ENCODE measurements around the gene SLC66A2.

The SLC66A2 gene

DNA sequence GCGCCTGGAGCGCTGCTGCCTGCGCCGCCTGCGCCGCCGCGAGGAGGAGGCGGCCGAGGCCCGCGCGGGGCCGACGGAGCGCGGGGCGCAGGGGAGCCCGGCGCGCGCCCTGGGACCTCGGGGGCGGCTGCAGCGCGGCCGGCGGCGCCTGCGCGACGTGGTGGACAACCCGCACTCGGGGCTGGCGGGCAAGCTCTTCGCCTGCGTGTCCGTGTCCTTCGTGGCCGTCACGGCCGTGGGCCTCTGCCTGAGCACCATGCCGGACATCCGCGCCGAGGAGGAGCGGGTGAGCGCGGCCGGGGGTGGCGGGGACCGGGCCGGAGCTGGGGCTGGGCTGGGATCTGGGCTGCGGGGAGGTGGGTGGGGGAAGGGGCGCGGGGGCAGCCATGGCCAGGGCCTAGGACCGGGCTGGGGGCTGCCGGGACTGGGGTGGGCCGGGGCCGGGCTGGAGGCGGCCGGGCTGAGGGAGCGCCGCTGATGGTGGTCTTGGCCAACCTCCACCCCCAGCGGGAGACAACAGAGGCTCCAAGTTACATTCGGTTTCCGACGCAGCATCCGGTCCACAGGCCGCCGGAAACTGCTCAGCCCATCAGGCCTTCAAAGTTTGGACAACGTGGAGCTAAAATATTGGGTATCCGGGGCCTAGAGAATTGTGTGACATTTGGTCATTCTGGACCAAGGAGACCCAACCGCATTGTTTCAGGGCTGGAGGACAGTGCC is 87.3 kb downstream of the SLC66A2 start:
- DNase-seq = no peak

DNA sequence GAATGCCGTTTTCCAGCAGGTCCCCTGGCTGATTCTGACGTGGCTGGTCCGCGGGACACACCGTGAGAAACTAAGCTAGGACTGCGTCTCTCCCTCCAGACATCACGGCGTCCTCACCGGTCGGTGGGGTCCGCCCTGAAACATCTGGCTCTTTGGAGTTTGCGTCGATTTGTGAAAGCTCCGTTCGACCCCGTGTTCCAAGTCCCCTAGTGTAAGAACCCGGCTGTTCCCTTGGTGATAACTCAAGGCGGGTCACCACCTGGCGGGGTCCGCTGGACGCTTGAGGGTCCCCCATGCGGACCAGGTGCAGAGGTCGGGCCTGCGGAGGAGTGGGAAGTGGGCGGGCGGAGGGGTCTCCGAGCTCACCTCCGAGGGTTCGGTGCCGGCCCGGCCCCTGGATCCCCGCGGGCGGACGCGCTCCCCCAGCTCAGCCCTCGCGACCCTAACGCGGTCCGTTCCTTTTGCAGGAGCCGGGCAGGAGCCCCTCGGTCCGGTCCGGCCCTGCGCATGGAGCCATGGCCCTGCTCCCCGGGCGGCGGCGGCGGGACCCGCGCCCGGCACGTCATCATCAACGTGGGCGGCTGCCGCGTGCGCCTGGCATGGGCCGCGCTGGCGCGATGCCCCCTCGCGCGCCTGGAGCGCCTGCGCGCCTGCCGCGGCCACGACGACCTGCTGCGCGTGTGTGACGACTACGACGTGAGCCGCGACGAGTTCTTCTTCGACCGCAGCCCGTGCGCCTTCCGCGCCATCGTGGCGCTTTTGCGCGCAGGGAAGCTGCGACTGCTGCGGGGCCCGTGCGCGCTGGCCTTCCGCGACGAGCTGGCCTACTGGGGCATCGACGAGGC is 88.1 kb downstream of the SLC66A2 start:
- DNase-seq = no peak

DNA sequence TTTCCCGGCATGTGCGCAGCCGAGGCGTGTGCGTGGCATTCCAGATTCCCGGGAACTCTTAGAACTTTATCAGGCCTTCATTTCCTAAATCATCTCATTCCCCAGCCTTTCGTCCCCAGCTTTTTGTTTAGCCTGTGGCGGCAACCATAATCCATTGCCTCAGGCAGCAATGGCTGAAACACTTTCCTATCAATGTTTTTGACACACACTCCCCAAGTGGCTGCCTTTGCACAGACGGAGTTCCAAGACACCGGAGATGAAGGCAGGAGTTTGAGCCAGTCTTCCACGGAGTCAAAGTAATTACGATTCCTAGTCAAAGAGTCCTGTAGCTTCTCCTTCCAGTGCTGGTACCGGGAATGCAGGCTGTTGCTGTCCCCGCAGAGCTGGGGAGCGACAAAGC is 88.9 kb downstream of the SLC66A2 start:
- DNase-seq = no peak

DNA sequence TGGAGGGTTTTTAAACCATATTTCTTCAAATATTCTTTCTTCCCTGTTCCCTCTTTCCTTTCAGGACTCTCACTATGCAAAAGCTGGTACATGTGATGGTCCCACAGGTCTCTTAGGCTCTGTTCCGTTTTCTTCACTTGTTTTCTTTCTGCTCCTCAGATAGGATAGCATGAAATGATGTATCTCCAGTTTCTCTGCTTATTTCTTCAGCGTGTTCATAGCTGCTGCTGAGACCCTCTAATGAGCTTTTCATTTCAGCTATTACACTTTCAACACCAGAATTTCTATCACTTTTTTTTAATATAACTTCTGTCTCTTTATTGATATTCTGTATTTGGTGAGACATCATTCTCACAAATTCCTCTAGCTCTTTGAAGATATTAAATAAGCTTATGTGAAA is 89.8 kb downstream of the SLC66A2 start:
- DNase-seq = no peak

DNA sequence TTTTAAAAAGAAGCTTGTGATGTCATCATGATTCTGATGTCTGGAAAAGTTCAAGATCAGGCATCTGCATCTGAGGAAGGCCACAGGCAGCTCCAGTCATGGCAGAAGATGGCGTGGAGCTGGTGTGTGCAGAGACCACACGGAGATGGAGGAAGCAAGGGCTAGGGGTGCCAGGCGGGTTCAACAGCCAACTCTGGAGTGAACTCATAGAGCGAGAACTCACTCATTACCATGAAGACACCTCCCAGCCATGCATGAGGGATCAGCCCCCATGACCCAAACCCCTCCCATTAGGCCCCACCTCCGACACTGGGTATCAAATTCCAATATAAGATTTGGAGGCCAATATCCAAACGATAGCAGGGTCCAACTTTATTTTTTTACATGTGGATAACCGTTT is 92.1 kb downstream of the SLC66A2 start:
- no peak for DNase-seq

DNA sequence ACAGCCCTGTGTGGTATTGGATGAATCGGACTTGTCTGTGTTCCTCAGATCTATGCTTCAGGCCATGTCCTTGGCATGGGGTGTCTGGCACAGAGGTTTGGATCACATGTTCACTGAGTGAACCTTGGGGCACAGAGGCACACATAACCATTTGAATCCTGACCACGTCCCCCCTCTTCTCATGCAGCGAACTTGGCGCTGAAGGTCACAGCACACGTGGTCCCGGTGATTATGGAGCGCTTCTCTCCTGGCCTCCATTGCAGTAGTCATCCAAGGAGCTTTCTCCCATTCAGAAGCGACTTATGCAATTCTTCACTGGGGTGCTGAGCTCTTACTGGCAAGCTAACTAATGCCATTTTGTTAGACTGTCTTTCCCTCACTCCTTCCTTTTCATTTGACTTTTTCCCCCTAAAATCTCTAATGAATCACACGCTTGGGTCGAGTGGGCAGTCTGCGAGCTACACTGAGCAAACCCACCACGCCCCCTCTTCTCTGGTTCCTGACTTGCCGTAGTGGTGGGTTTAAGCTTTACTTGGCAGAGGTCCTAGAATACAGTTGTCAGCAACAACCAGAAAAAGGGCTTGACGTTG is 94.3 kb downstream of the SLC66A2 start:
- no peak for DNase-seq

DNA sequence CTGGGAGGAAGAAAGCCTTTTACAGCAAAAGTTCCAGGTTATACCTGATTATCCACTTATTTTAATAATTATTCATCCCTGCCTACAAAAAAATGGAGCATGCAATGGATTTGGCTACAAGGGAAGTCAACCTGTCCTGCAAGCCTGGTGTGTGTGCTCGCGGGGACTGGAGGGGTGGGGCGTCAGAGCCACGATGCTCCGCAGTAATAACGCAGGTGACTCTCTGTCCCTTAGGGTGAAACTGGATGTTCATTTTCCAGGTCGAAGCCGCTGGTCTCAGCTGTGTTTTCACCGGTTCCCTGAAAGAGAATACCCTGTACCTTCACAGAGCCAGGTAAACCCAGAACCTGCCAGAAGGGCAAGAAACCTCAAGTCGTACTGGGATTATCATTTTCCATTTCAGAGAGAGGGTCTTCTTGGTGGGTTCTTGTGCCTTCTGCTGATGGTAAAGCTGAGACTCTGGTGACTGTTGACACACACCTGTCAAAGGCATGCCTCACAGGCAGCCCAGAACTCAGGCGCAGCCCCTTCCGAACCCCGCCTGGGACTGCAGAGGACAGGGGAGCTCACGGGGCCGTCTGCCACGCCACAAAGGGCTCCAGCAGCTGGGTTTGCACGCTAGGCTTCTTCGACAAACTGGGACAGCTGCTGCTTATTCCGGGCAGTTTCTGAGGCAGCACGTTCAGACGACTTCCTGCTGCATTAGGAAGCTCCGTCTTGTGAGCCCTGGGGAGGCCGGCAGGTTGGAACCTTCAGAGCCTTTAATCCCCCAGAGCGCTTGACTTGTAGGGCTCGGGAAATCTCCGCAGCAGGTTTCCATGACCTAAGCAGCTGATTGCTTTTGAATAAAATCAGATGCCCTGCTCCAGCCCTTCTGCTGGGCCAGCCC is 95.1 kb downstream of the SLC66A2 start:
- DNase-seq = no peak

DNA sequence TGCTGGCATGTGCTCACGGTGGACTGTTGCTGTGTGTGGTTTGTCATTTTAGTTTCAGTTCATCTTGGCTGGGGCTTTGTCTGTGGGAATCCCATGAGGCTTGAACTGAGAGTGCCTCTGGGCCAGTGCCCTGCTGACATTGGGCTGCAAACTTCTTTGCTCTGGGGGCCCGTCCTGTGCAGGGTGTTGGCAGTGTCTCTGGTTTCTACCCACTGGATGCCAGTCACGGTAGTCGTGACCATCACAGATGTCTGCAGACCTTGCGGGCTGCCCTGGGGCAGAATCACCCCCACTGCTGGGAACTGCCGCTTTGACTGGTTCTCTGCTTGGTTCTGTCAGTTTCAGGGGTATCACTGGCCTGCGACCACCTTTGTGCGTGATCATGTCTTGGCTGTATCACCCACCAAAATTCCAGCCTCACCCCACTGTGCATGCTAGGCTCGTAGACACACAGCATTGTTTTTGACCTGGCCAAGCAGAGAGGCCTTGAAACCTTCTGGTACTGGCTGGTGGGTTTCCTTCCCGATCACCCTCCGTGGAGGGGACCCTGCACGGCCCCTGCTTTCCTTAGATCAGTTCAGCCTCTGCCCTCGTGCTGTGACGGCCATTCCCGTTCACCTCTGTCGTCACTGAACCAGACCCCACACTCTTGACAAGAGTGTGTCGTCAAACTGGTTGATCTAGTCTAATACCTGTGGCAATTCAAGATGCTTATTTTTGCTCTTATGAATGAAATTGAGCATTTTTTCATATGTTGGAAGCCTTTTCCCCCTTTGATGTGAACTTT is 96.1 kb downstream of the SLC66A2 start:
- DNase-seq = no peak

DNA sequence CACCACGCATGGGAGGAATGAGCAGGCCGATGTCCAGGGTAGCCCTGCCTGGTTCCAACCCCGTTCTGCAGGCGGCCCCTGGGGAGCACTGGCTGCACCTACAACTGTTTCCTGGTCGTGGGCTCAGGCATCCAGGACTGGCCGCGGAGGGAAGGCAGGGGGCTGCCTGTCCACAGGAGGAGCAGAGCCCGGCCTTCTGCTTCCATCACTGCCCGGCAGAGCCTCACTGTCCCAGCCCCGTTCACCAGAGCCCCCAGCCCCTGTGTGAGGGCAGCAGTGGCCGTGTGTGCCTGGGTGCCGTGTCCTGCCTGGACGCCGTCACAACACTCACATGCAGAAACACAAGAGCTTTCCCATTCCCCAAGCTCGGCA is 97.5 kb downstream of the SLC66A2 start:
- DNase-seq = no peak

DNA sequence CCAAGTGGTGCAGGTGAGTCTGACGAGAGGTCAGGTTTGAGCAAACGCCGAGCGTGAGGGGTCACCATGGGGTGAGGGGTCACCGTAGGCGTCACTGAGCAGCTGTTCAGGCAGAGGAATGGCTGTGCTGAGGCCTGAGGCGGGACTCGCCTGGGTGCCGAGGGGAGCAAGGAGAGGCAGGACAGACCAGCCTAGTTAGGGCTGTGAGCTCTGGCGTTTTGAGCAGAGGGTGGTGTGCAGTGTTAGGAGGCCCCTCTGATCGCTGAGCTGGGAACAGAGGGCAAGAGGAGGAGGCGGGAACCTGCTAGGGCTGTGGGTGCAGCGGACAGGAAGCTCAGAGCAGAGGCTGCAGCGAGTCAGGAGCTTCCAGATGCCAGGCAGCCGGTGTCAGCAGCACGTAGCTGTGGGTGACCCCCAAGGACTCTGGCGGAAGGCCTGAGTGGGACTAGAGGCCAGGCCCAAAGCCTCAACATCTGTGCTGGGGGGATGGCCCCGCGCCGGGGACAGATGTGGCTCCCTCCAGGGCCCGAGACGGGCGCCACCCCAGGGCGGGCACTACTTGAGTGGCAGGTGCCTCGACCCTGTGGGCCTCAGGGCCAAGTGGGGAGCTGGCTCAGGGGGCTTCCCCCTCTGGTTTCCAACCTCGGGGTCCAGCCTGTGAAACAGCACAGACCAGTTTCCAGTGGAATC is 98.0 kb downstream of the SLC66A2 start:
- DNase-seq = no peak

DNA sequence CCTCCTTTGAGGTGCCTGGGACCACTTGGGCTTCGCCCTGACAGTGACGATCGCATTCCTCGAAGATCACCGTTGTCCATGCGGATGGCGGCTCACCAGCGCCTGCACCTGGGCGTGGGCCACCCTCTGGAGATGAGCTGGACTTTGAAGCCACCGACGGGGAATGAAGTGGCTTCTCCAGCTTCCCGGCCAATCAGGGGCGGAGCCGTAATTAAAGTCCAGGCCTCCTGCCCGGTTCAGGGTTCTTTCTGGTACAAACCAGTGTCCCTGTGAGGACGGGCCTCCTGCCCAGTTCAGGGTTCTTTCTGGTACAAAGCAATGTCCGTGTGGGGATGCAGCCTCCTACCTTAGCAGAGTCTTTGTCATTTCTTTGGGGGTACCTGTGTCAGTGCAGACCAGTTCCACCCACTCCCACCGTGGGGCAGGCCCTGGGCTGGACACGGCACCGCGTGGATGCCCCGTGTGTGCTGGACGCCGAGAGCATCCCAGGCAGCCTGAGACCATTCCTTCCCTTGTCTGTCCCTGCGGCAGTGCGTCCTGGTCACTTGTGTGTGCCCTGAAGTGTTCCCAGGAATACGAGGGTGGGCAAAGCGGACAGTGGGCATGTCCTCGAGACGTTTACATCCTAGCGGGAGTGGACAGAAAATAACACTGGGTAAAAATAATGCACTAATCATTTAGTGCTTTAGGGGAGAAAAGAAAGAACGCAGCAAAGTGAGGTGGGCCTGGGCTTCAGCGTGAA is 98.7 kb downstream of the SLC66A2 start:
- no peak for DNase-seq

All from NCI-H510A treated with DMSO at 0.1 percent for 48 hours (cell line).